SH-SY5Y (cell line): Measurements from ENCODE around the gene YY1.

ENCODE experiments used
- GATA2 ChIP-seq: IDR thresholded peaks from 2 replicates; pipeline ENCODE4 v1.6.1; 2011; ENCODE audit warnings: mild to moderate bottlenecking, low read depth, low read length
- GATA3 ChIP-seq: IDR thresholded peaks from 2 replicates; pipeline ENCODE4 v1.6.1; 2011; ENCODE audit warnings: low read depth, mild to moderate bottlenecking, low read length, moderate library complexity

GRCh38 chr14:100237735-100238418, 1.1 kb upstream of the YY1 start:
- TF ChIP-seq GATA2 (no peak), GATA3 (no peak)
